CD1c-positive myeloid dendritic cell (primary cell): ENCODE data around the gene SGCA.

Source experiments
- DNase-seq: peaks from one replicate; pipeline ENCODE4 v3.0.0-alpha.2; 2016; ENCODE audit errors: extremely low spot score

SGCA gene

DNA sequence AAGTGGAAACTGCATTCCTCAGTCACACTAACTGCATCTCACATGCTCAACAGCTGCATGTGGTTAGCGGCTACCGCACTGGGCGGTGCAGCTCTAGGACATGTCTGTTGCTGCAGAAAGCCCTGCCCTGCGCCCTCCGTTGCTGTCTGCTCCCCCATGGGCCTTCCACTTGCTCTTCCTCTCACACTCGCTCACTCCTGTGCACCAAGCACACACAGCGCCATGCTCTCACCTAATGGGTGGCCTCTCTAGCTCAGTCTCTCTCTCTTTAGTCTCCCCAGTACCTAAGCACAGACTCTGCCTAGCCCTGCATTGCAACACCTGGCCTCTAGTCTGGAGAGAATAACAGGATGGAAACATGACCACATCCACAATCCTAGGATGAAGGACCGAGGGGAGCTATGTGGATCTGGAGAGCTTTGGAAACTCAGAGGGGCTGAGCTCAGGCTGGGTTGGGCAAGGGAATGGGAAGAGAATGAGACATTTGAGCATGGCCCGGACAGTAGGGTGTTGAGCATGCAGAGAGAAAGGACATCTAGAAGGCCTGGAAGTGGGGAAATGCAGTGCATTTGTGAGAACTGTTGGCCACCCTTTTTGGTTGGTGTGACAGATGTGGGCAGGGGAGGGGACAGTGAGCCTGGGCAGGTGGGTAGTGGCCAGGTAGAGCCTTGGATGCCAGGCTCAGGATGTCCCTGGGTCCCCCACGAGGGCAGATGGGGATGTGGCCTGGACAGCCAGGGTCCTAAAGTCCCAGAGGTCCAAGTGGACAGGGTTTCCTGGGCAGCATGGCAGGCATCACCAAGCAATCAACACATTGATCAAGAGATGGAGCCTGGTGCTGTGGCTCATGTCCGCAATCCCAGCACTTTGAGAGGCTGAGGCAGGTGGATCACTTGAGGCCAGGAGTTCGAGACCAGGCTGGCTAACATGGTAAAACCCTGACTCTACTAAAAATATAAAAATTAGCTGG is 16.1 kb downstream of the SGCA start:
- no peak for DNase-seq

- DNase-seq = no peak
Measured at GRCh38 chr17:50182783-50183420, 17.1 kb downstream of the SGCA start.

DNA sequence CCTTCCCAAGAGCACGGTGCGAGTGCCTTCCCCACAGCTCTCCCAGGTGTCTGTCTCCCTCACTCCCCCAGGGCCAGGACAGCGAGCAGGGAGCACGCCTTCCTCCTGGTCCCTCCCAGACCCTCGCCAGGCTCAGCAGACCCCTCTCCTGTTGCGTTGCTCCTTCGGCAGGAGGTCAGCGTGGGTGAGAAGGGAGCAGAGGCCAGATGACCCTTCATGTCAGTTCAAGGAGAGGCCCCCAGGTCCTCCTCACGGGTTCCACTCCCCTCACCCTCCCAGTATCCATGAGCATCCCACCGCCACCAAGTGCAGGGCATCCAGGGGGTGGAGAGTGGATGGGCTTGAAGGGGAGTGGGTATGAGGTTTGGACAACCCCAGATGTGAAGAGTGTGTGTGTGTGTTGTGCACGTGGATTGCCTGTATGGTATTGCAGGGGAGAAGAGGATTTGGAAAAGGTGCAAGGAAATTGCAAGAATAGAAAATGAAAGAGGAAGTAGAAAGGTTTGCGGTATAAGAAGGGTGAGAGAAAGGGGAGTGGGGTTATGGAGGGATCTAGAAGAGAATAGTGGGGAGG is 17.7 kb downstream of the SGCA start:
- peak; percentile 37 for DNase-seq

- DNase-seq = no peak
Measured at GRCh38 chr17:50184064-50184463, 18.3 kb downstream of the SGCA start.

GRCh38 chr17:50184611-50185398 is 19.0 kb downstream of the SGCA start:
- peak; percentile 58 for DNase-seq

DNA sequence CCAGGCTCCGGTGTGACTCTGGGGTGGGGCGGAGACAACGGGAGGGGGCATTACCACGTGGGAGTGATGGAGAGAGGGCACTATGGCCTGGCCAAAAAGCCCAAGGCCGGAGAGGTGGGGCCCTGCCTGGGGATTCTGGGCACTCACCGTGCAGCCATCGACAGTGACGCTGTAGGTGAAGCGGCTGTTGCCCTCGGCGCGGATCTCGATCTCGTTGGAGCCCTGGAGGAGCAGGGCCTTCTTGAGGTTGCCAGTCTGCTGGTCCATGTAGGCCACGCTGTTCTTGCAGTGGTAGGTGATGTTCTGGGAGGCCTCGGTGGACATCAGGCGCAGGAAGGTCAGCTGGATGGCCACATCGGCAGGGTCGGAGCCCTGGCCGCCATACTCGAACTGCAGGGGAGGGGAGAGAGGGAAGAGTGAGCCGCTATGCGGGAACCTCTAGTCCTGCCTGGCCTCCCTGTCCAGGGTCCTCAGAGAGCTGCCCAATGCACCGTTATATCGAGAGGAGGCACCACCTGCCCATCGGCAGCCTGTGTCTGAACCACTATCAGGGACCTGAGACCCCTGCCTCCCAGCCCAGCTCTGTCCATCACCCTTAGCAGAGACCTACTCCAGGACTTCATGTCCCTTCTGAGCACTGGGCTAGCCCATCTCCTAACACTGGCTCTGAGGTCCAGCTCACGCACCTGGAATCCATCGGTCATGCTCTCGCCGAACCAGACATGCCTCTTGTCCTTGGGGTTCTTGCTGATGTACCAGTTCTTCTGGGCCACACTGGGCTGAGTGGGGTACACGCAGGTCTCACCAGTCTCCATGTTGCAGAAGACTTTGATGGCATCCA is 20.0 kb downstream of the SGCA start:
- DNase-seq = no peak

GRCh38 chr17:50186661-50187393 is 21.0 kb downstream of the SGCA start:
- no peak for DNase-seq

DNA sequence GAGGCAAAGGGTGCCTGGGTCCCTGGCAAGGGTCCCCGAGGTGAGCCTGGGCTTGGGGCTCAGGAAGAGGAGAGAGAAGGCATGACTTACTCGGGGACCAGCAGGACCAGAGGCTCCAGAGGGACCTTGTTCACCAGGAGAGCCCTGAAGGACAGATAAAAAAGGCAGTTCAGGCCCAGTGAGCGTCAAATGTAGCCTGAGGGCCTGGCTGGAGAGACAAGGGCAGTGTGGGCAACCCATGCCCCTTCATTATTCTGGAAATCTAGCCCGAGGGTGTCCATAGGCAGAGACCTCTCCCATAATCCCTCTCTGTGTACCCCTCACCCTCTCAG is 21.6 kb downstream of the SGCA start:
- no peak for DNase-seq

DNA sequence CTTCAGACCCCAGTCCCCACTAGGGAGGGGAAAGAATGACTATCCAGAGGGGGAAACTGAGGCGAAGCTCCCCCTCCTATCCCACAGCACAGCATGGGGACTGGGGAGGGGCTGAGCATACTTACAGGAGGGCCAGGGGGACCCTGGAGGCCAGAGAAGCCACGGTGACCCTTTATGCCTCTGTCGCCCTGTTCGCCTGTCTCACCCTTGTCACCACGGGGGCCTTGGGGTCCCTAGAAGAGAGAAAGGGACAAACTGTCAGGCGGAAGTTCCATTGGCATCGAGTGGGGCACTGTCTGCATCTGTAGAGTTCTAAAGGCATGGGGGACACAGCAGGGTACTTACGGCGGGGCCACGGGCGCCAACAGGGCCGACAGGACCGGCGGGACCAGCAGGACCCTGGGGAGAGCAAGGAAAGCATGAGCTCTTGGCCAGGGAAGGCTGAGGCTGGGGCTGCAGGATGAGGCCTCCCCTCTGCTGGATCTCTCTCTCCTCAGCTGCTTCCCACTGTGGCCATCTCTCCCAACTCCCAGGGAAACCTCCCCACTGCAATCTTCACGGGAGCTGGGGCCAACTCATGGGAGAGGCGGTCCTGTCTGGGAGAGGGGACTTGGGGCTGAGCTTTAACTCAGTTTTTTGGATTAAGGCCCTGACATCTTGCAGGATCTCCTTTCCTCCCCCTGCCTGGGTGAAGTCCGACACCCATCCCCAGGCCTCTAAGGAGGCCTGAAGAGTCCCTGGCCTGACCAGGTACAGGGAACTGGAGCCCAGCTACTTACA is 22.1 kb downstream of the SGCA start:
- no peak for DNase-seq

DNA sequence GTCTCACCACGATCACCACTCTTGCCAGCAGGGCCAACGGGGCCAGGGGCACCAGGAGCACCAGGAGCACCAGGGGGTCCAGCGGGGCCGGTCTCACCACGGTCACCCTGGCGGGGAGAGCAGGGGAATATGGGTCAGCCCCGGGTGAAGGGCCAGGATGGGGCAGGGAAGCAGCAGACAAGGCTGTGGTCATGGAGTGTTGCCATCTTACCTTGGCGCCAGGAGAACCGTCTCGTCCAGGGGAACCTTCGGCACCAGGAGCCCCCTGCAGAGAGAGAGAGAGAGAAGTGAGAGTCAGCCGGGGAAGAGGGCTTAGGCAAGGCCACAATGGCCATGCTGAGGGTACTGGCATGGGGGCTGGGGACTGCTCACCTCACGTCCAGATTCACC is 22.7 kb downstream of the SGCA start:
- no peak for DNase-seq

GRCh38 chr17:50188921-50189549 is 23.2 kb downstream of the SGCA start:
- DNase-seq = no peak

DNA sequence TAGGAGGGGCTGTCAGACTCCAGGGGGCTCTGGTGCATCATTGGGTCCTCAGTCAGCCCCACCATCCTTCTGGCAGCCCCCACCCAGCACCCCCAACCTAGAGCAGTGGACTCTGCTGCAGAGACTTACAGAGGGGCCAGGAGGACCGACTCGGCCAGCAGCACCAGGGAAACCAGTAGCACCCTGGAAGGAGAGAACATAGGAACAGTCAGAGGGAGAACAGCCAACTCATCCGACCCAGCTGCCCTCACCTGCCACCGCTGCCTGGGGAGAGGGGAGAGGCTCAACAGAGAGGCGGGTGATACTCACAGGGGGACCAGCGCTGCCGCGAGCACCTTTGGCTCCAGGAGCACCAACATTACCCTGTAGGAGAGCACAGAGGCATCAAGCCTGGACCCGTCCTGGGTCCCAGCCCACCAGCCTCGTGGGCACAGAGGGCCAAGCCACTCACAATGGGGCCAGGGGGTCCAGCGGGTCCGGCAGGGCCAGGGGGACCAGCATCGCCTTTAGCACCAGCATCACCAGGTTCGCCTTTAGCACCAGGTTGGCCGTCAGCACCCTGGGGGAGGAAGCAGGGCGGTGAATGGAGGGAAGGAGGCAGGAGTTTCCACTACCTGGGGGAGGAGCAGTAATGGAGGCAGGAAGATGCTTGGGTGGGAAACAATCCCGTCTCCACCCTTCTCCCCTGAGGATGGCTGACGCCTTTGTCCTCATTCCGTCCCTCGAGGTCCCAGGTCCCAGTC is 23.9 kb downstream of the SGCA start:
- no peak for DNase-seq

DNA sequence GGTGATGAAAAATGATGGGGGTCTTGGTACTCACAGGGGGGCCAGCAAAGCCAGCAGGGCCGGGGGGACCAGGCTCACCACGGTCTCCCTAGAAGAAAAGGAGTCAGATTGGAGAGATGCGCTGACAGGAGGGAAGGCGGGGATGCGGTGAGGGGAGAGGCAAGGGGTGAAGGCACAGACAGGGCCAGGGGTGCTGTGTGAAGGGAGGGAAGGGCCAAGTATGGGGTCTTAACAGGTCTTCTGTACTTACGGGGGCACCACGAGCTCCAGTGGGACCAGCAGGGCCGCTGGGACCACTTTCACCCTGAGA is 24.4 kb downstream of the SGCA start:
- no peak for DNase-seq

- DNase-seq = no peak
Measured at GRCh38 chr17:50190603-50191358, 25.0 kb downstream of the SGCA start.

DNA sequence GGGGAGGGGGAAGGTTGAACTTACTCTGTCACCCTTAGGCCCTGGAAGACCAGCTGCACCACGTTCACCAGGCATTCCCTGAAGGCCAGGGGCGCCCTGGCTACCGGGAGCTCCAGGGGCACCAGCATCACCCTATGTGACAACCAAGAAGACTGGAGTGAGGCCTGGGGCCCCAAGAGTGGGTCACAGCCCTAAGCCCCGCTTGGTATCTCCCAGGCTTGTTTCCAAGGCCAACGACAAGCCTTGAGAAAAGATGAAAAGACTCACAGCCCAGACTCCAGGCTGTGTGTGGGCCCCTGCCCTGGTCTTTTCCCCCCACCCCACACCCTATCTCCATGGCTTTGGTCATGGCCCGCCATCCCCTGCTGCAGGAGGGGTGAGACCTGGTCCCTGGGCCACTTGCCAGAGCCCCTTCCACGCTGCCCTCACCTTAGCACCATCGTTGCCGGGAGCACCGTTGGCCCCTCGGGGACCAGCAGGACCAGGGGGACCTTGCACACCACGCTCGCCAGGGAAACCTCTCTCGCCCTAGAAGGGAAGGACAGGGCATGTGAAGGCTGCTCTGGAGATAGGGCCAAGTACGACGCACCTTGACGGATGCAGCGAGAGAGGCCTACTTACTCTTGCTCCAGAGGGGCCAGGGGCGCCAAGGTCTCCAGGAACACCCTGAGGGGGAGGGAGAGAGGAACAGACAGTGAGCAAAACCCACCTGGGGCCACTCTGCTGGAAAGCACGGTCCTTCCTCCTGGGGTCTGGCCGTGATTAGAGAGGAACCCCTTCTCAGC is 25.7 kb downstream of the SGCA start:
- DNase-seq = no peak

GRCh38 chr17:50192144-50192617 is 26.4 kb downstream of the SGCA start:
- no peak for DNase-seq
